ENCODE measurements around the gene SF3A1. TPM values are rescaled to one million over a fixed set of nuclear protein-coding genes. Genes with fewer than 3 reads are reported as not detected.

SF3A1 gene
- total RNA-seq, 4 donors from 2014 or later, result 38.5 to 71.7 (median 60.4) TPM

DNA sequence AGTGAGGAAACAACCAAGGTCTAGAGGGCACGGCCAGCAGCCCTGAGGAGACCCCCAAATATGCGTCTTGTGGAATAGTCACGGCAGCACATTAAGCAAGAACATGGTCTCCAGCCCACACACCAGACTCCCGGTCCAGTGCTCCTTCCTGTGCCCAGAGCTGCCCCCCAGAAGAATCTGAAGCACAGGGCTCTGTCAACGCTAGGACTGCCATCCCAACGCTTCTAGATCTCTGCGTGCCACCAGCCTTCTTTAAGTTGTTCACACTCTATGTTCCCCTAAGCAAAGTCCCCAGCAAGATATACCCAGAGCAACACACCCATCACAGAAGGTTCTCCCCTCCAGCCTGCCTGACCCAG, 36.6 kb upstream of the SF3A1 start:
- DNase-seq (ENCODE audit: low spot score) (no peak), ATAC-seq (ENCODE audit: low FRiP score) (no peak)
- TF ChIP-seq, protein P1, sequence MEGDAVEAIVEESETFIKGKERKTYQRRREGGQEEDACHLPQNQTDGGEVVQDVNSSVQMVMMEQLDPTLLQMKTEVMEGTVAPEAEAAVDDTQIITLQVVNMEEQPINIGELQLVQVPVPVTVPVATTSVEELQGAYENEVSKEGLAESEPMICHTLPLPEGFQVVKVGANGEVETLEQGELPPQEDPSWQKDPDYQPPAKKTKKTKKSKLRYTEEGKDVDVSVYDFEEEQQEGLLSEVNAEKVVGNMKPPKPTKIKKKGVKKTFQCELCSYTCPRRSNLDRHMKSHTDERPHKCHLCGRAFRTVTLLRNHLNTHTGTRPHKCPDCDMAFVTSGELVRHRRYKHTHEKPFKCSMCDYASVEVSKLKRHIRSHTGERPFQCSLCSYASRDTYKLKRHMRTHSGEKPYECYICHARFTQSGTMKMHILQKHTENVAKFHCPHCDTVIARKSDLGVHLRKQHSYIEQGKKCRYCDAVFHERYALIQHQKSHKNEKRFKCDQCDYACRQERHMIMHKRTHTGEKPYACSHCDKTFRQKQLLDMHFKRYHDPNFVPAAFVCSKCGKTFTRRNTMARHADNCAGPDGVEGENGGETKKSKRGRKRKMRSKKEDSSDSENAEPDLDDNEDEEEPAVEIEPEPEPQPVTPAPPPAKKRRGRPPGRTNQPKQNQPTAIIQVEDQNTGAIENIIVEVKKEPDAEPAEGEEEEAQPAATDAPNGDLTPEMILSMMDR (IDR thresholded peaks at IDR 0.05), result no peak

DNA sequence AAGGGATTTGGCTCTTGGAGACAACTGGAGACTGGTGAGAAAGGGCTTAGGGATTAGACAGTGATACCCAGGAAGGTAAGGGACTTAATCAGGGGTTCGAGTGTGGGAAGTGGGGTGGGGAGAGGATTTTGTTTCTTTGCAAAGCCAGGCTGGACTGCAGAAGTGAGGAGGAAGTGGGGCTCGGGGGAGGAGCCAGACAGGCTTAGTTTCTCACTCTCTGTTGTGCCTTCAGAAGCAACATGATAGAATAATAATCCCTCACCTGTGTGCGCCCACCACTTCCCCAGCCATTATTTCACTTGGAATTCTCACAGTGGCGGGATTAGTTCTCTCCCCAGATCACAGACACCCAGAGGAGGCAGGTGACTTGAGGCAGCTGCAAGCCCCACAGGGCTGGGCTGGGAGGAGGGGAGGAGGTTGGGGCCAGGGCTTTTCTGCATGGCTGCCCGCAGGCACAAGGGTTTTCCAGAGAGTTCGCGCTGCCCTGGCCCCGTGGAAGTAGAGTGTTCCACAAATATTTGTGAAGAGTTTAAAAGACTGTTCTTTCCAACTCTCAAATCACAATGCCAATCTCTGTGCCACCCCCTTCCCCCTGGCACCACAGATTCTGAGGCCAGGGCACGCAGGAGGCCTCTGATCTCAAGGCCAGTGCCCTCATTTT, 36.1 kb upstream of the SF3A1 start:
- TF ChIP-seq, protein P1 (IDR thresholded peaks at IDR 0.05), result no peak
- DNase-seq (ENCODE audit: low spot score), result no peak
- no peak for ATAC-seq (ENCODE audit: low FRiP score)

DNA sequence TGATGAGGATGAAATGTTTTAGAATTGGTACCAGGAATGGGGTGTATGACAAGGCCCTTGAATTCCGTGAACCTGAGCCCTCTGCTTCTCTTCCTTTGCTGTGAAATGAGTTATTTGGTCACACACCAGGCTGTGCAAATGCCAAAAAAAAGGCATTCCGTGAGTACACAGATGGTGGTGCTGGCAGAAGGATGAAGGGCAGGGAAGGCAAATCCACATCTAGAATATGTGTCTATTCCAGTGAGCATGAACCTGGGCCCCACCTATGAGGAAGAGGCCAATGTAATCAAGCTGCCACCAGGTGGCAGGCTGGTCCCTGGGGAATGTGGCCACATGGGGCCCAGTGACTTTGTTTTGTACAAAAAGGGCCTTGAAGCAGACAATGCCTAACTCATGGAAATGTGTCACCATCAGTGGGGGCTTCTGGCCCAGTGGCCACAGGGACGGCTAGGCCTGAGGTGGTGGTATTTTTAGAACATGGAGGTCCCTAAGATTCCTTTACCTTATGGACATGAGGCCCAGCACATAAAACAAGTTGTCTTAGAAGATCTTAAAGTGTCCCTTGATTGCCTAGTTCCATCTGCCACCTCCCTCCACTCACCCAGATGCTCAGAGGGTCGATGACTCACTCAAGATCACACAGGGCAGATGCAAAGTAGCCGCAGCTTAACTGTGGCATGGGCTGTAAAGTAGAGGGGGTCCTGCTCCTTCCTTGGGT, 34.4 kb upstream of the SF3A1 start:
- DNase-seq (ENCODE audit: low spot score) (peak; percentile 42), ATAC-seq (ENCODE audit: low FRiP score) (no peak)
- TF ChIP-seq, protein P1 (IDR thresholded peaks at IDR 0.05), result peak in 1 of 3 donors; percentile 47

DNA sequence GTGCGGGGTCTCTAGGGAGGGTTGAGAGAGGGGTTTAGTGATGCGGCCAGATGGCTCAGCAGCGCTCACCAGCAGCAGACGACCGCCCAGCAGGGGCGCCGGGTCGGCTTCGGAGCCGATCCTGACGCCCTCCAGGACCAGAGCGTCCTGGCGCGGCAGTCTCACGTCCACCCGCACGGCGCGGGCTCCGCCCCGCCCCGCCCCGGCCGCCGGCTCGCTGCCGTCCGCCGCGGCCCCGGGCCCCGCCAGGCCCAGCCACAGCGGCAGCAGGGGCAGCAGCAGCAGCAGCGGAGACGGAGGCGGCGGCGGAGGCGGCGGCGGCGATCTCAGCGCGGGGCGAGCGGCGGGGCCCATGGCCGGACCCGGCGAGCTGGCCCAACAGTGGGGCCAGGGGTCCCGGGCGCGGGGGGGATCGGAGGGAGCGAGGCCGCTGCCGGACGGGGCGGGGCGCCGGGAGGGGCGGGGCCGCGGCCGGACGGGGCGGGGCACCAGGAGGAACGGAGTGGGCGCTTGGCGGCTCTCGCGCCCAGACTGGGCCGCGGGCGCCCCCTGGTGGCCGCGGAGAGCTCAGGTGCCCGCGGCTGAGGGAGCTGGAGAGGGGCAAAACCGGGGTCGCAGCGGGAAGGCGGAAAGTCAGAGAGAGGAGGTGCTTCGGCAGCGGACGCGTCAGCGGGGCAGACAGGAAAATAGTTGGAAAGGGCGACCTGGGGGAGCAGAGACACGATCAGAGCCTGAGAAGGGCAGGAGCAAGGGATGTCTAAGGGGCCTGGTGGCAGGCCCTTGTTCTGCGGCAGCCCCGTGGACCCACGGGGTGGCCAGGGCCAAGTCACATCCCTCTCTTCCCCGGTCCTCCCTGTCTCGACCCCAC, 30.5 kb upstream of the SF3A1 start, which contains the start of gene RNF215:
Gene RNF215, minus strand, starts transcription at position 452 of the 868 bp plus-strand sequence. Its CDS starts 98 bp downstream, at position 354.
- ATAC-seq (ENCODE audit: low FRiP score) (peak; percentile 96), DNase-seq (ENCODE audit: low spot score) (peak; percentile 35)
- TF ChIP-seq, protein P1 (IDR thresholded peaks at IDR 0.05), result peak in 2 of 3 donors; percentile 86 to 91

DNA sequence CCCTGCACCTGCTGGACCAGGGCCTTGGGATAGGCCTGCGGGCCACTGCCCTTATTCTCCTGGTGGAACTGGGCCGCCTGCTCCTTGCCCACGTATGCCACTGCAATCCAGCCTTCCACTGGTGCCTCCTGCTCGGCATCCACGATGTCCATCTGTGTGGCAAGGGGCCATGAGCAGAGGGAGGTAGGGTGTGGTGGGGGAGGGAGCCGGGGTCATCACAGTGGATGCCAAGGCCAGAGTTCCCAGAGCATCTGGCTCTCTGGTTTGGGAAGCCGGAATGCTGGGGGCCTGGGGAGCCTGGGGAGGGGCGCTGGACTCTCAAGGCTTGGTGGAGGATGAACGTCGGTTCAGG, 29.9 kb upstream of the SF3A1 start:
- DNase-seq (ENCODE audit: low spot score) (no peak), ATAC-seq (ENCODE audit: low FRiP score) (no peak)
- TF ChIP-seq, protein P1 (IDR thresholded peaks at IDR 0.05), result no peak

DNA sequence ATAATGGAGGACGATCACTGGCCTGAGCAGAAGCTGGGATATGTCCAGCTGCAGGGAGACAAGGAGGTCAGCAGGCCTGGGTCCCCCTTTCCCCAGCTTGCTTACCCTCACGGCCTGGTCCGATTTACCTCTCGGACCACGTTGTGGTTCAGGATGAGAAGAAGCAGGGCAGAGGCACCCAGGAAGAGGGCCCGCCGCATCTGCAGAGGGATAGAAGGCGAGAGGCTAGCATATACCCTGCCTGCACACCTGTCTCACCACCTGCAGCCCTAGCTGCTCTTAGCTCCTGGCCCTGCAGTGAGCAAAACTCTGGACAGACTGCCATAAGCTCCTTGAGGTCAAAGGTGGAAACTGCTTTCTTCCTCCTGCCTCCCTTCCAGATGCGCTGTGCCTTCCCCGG, 29.2 kb upstream of the SF3A1 start:
- TF ChIP-seq, protein P1 (IDR thresholded peaks at IDR 0.05), result no peak
- DNase-seq (ENCODE audit: low spot score), result no peak
- ATAC-seq (ENCODE audit: low FRiP score), result no peak

All from omental fat pad (tissue), 4 donors.